Sigmoid colon (tissue), 7 donors: ENCODE measurements around the gene PXDN. TPM values are rescaled to one million over a fixed set of nuclear protein-coding genes. Genes with fewer than 3 reads are reported as not detected.

ENCODE experiments used
- DNase-seq: peaks from one replicate; pipeline ENCODE4 v3.0.0-alpha.2; 2019
- H3K27ac ChIP-seq, 4 donors: fragments of 200-600 bp; sonication (generic); one replicate each; pipeline ENCODE4 v1.5.1; 2016 to 2019; ENCODE audit warnings: mild to moderate bottlenecking in 1 of 4
- H3K27me3 ChIP-seq, 3 donors: fragments of 200-600 bp; sonication (generic); one replicate each; pipeline ENCODE4 v1.5.1; 2019; ENCODE audit warnings: mild to moderate bottlenecking in 1 of 3
- H3K36me3 ChIP-seq, 4 donors: fragments of 200-600 bp; sonication (generic); one replicate each; pipeline ENCODE4 v1.5.1; 2016 to 2019
- H3K4me1 ChIP-seq, 4 donors: fragments of 200-600 bp; sonication (generic); one replicate each; pipeline ENCODE4 v1.5.1; 2017 to 2019
- H3K4me3 ChIP-seq, 4 donors: fragments of 200-600 bp; sonication (generic); one replicate each; pipeline ENCODE4 v1.5.1; 2017 to 2019; ENCODE audit warnings: mild to moderate bottlenecking in 2 of 4, moderate library complexity in 1 of 4
- H3K9me3 ChIP-seq, 4 donors: fragments of 200-600 bp in 3 of 4; sonication (generic) in 3 of 4; one replicate each; pipeline versions ENCODE4 v1.5.1 to v1.6.1; 2013 to 2019
- EP300 ChIP-seq, 4 donors: sonication (generic); formaldehyde crosslinking; IDR thresholded peaks; one replicate each; pipeline ENCODE4 v1.6.1; 2017; ENCODE audit warnings: antibody characterized with exemption in 4 of 4
- POLR2A ChIP-seq, 2 donors: fragments of 450-650 bp; IDR thresholded peaks; one replicate each; pipeline ENCODE4 v1.6.1; 2016; ENCODE audit warnings: antibody characterized with exemption in 2 of 2, mild to moderate bottlenecking in 2 of 2, moderate library complexity in 2 of 2
- POLR2AphosphoS5 ChIP-seq, 4 donors: sonication (generic); formaldehyde crosslinking; IDR thresholded peaks; one replicate each; pipeline ENCODE4 v1.6.1; 2017; ENCODE audit warnings: antibody characterized with exemption in 4 of 4
- WGBS, 2 donors: extraction: QIAGEN DNeasy Blood & Tissue Kit; methylation state at CpG; one replicate each; pipeline ENCODE4 v1.1.7; 2013; 5-methylcytosine and 5-hydroxymethylcytosine counted together
- intact Hi-C: fragments of 100-400 bp; cut with DNase I; formaldehyde crosslinking; loops from one replicate; pipeline ENCODE4 v1.15.1; 2023
- polyA plus RNA-seq, 3 donors: library from polyadenylated mRNA; stranded (reverse); fragments of 200-250 nt; gene quantifications; one replicate each; pipeline ENCODE4 v1.2.3, GENCODE V29; 2013
- total RNA-seq, 4 donors: library from RNA; depleted of rRNA; stranded (reverse); fragments of >200 nt; gene quantifications; one replicate each; pipeline ENCODE4 v1.1.0, GENCODE V29; 2016
- TF ChIP-seq, protein P1 (sequence below), 4 experiments: fragments of 450-650 bp in 3 of 4; fragments of 200-600 bp in 1 of 4; IDR thresholded peaks; one replicate each; pipeline ENCODE4 v1.5.1; 2016 to 2019; ENCODE audit warnings: antibody characterized with exemption in 4 of 4, mild to moderate bottlenecking in 3 of 4, moderate library complexity in 2 of 4
- donor health status: healthy with polysubstance abuse.
- donor health status: Bipolar disorder and iron deficiency.
- donor health status: healthy.

The PXDN gene
- total and polyA plus RNA-seq, 7 donors: 1.2 to 126 (median 34.4) TPM

DNA sequence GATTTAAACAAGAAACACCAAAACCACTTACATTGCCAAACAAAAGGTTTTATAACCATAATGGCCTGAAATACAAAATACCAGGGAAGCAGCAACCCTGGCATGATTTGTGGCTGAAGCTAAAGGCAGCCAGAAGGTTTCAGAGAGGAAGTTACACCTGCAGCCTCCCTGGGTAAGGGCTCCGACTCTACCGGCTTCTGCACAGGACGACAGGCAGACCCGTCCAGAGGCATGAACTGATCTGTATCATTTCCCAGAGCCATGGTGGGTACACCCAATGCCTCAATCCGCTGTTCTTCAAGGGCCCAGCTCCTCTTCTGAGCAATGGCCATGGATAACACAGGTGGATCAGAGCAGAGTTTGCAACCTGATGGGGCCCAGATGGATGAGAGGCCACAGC, 71.6 kb downstream of the PXDN start:
- Histone ChIP-seq H3K27me3 (no peaks in the 10 kb centered on the region), H3K36me3 (peaks cover 12 to 56% (median 30%) of the 10 kb centered on the region in 4 donors), H3K27ac (peak overlapping the region in 1 of 4 donors; percentile 20), H3K4me3 (no peak overlapping the region), H3K9me3 (no peaks in the 10 kb centered on the region), H3K4me1 (peaks cover 0 to 39% (median 24%) of the 10 kb centered on the region in 4 donors)
- intact Hi-C loops: no loop called here
- DNase-seq: no peak
- WGBS, 2 donors: 91 to 94% methylated on average over 5 of the region's 5 CpGs
- TF ChIP-seq, protein P1, sequence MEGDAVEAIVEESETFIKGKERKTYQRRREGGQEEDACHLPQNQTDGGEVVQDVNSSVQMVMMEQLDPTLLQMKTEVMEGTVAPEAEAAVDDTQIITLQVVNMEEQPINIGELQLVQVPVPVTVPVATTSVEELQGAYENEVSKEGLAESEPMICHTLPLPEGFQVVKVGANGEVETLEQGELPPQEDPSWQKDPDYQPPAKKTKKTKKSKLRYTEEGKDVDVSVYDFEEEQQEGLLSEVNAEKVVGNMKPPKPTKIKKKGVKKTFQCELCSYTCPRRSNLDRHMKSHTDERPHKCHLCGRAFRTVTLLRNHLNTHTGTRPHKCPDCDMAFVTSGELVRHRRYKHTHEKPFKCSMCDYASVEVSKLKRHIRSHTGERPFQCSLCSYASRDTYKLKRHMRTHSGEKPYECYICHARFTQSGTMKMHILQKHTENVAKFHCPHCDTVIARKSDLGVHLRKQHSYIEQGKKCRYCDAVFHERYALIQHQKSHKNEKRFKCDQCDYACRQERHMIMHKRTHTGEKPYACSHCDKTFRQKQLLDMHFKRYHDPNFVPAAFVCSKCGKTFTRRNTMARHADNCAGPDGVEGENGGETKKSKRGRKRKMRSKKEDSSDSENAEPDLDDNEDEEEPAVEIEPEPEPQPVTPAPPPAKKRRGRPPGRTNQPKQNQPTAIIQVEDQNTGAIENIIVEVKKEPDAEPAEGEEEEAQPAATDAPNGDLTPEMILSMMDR (IDR thresholded peaks at IDR 0.05): no peak
- TF ChIP-seq POLR2A (IDR thresholded peaks at IDR 0.05) (no peak), EP300 (IDR thresholded peaks at IDR 0.05) (no peak), POLR2AphosphoS5 (IDR thresholded peaks at IDR 0.05) (no peak)

DNA sequence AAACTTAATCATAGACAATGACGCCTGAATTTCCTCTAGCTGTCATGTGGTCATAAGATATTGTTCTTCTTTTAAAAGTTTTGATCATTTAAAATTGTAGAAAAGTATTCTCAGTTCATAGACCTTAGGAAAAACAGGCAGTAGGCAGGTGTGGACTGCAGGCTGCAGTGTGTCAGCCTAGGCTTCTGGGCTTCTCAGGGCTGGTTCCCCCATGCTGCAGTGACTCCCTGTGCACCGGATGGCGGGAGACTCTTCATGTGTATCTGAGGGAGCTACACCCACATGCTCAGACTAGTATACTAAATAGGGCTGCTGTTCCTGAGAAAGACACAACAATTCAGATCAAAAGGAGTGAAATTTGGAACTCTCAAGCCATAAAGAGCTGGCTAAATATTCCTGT, 72.4 kb downstream of the PXDN start:
- Histone ChIP-seq H3K4me1 (peaks cover 0 to 31% (median 20%) of the 10 kb centered on the region in 4 donors), H3K4me3 (no peak overlapping the region), H3K36me3 (peaks cover 12 to 49% (median 27%) of the 10 kb centered on the region in 4 donors), H3K27ac (peak overlapping the region in 1 of 4 donors; percentile 20), H3K9me3 (no peaks in the 10 kb centered on the region), H3K27me3 (no peaks in the 10 kb centered on the region)
- intact Hi-C loops: no loop called here
- 86 to 90% methylated on average over 3 of the region's 3 CpGs for WGBS, 2 donors
- no peak for DNase-seq
- TF ChIP-seq EP300 (IDR thresholded peaks at IDR 0.05): no peak
- TF ChIP-seq POLR2AphosphoS5 (IDR thresholded peaks at IDR 0.05): no peak
- TF ChIP-seq, protein P1 (IDR thresholded peaks at IDR 0.05): no peak
- TF ChIP-seq POLR2A (IDR thresholded peaks at IDR 0.05): no peak

DNA sequence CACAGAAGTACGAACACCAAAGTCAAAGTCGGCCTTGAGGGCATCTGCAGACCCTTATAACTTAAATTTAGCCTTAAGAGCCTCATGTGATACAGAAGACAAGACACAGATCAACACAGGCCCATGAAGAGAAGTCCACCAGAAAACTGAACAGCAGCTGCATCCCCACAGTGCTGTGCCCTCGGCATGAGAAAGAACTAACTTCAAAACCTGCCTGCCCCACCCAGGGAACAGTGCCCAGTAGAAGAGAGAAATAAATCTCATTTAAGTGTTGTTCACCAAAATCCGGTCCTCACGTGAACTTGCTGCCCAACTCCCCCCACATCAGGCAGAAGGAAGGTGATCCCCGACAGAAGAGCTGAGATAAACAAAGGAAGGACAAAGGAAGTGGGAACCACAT, 73.7 kb downstream of the PXDN start:
- WGBS, 2 donors: 76 to 80% methylated on average over 6 of the region's 6 CpGs
- Histone ChIP-seq H3K27me3 (no peaks in the 10 kb centered on the region), H3K36me3 (peaks cover 14 to 50% (median 30%) of the 10 kb centered on the region in 4 donors), H3K4me3 (no peak overlapping the region), H3K9me3 (no peaks in the 10 kb centered on the region), H3K4me1 (peaks cover 0 to 18% (median 8%) of the 10 kb centered on the region in 4 donors), H3K27ac (peak overlapping the region in 2 of 4 donors; percentile 49 to 56)
- TF ChIP-seq POLR2AphosphoS5 (IDR thresholded peaks at IDR 0.05) (no peak), EP300 (IDR thresholded peaks at IDR 0.05) (no peak), POLR2A (IDR thresholded peaks at IDR 0.05) (no peak)
- TF ChIP-seq, protein P1 (IDR thresholded peaks at IDR 0.05): no peak
- intact Hi-C loops: no loop called here
- DNase-seq: peak; percentile 54

DNA sequence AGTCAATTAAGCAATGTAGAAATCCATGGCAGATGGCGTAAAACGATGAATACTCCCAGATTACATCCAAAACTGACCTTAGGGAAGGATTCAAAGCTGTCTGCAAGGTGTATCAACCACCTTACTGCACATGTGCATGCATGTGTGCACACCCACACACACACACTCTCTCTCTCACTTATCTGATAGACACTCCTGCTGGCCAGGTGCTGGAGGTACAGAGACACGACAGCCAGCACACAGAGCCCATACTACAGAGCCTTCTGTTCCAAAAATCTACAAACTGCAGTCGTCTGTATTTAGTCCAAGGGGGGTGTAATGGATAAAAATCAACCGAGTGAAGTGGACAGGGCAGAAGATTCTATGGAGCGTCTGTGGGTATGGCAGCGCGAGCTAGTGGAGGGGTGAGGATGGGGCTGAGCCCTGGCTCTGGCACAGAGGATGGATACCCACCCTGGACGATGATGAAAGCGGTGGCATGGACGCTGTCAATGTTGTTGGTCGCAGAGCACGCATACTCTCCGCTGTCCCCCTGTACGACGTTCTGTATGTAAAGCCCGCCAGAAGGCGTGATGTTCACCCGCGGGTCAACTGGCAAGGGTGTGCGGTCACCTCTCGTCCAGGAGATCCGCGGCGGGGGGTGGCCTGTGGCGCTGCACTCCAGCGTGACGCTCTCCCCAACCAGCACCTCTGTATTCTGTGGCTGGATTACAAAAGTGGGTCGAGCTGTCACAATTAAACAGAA, 78.4 kb downstream of the PXDN start:
- Histone ChIP-seq H3K27ac (no peak overlapping the region), H3K9me3 (no peaks in the 10 kb centered on the region), H3K36me3 (peaks cover 41 to 63% (median 46%) of the 10 kb centered on the region in 4 donors), H3K27me3 (no peaks in the 10 kb centered on the region), H3K4me3 (no peak overlapping the region), H3K4me1 (peaks cover 0 to 7% (median 0%) of the 10 kb centered on the region in 4 donors)
- DNase-seq: peak; percentile 59
- intact Hi-C loops: no loop called here
- TF ChIP-seq POLR2AphosphoS5 (IDR thresholded peaks at IDR 0.05) (no peak), EP300 (IDR thresholded peaks at IDR 0.05) (no peak), POLR2A (IDR thresholded peaks at IDR 0.05) (no peak)
- TF ChIP-seq, protein P1 (IDR thresholded peaks at IDR 0.05): no peak
- 95% methylated on average over 29 of the region's 29 CpGs for WGBS, 2 donors
